NOMO-1 treated with DMSO at 0.1 percent for 48 hours (cell line): ENCODE results near the gene PAEP.
"Not testable (repeated sequence)": the region's sequence is repeated elsewhere in the genome, so short reads cannot be mapped to it uniquely, and the experiment has no call there.

Source experiments
- DNase-seq: peaks from one replicate; lab custom pipeline; 2025; ENCODE audit not compliant: unreplicated experiment; lab: John Stamatoyannopoulos, UW

PAEP gene

GRCh38 chr9:135561391-135562234 lies at the start of gene PAEP:
PAEP (plus strand) TSS chr9:135561756.
- no peak for DNase-seq

GRCh38 chr9:135512241-135512603 lies 49.3 kb upstream of the PAEP start:
- DNase-seq, result no peak

- no peak for DNase-seq
Measured at GRCh38 chr9:135512904-135513303, 48.7 kb upstream of the PAEP start.

- no peak for DNase-seq
Measured at GRCh38 chr9:135513351-135513846, 48.2 kb upstream of the PAEP start.

- not testable (repeated sequence) for DNase-seq
Measured at GRCh38 chr9:135513906-135514305, 47.6 kb upstream of the PAEP start.

GRCh38 chr9:135514342-135515082 lies 47.0 kb upstream of the PAEP start:
- no peak for DNase-seq

GRCh38 chr9:135515083-135515951 lies 46.2 kb upstream of the PAEP start:
- DNase-seq, result no peak

- no peak for DNase-seq
Measured at GRCh38 chr9:135516132-135516860, 45.3 kb upstream of the PAEP start.

- DNase-seq, result no peak
Measured at GRCh38 chr9:135517407-135517822, 44.1 kb upstream of the PAEP start.

GRCh38 chr9:135519179-135519971 lies 42.2 kb upstream of the PAEP start:
- DNase-seq, result no peak

- DNase-seq, result no peak
Measured at GRCh38 chr9:135520916-135521607, 40.5 kb upstream of the PAEP start, which contains the start of gene LCN1. LCN1 (plus strand) TSS chr9:135521440; CDS start chr9:135521498, 58 bp downstream.

GRCh38 chr9:135521608-135522095 lies 39.9 kb upstream of the PAEP start:
- no peak for DNase-seq

- DNase-seq, result no peak
Measured at GRCh38 chr9:135522137-135522877, 39.2 kb upstream of the PAEP start.

GRCh38 chr9:135522931-135523330 lies 38.6 kb upstream of the PAEP start:
- no peak for DNase-seq

- DNase-seq, result no peak
Measured at GRCh38 chr9:135523521-135524129, 37.9 kb upstream of the PAEP start.

- no peak for DNase-seq
Measured at GRCh38 chr9:135524130-135524861, 37.3 kb upstream of the PAEP start.
